ENCODE results near the gene NR2C2. TPM values are rescaled to one million over a fixed set of nuclear protein-coding genes. Genes with fewer than 3 reads are reported as not detected.
A peak's percentile ranks its signal among the peaks of the same experiment; 100 is the strongest.

The NR2C2 gene
- total and polyA plus RNA-seq, 2 donors (not counting 1 experiment from before 2014, with no cell fraction given) = 22.8 to 96.9 TPM

DNA sequence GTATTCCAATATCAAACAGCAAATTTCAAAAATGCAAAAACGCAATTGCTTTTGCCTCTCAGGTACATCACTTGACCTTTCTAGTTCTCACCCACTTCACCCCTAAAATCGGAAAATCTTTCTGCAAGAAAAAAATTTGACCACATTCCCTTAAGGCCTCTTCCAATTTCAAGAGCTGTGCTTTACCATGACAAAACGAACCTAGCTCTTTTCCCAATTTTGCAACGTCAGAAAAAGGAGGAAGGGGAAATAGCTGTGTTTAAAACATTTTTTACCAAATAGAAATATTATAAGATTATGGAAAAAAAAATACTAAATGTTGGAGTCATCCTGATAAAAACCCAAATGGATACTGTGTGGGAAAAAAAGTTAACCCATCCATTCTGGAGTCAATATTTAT lies 1.1 kb upstream of the NR2C2 start:
- CTCF ChIA-PET = interaction anchor here (1.6 to 3.2 kb wide), 2 partner anchors 20 to 25 kb away, joined by 9 to 12 read pairs; no protein-coding TSS in a partner anchor
- WGBS (ENCODE audit: insufficient coverage) = 53% methylated on average over 2 of the region's 4 CpGs

DNA sequence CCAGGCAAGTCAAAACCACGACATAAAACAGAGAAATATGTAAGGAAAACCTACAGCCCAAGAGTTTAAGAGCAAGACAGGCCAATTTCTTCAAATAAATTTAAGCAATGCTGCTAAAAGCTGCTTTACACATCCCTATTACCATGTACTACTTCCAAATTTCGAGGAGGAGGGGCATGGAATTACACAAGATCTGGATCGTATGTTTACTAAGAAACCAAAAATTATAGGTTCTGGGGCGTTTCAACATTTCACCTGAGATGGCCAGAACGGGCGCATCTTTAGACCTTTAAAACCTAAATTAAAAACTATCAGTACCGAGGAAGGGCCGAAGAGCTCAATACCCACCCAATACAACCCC lies 664 bp upstream of the NR2C2 start:
- H3K4me1 Mint-ChIP-seq = peaks cover 45% of the 10 kb centered on the region
- ATAC-seq (ENCODE audit: low read depth) = no peak
- Histone ChIP-seq H2AFZ (ENCODE audit: insufficient read depth, low read depth, low read length, poor library complexity, severe bottlenecking) (peak overlapping the region; percentile 90), H4K20me1 (ENCODE audit: control insufficient read depth, insufficient read depth, low read length, poor library complexity, severe bottlenecking) (peaks cover 10% of the 10 kb centered on the region), H3K9ac (ENCODE audit: low read length) (peak overlapping the region; percentile 98), H3K4me2 (replicated peaks; ENCODE audit: low read depth, low read length, poor library complexity, severe bottlenecking) (peak overlapping the region; percentile 96), H3K4me3 (ENCODE audit: control extremely low read depth in 1 of 5, extremely low read depth in 1 of 5, insufficient read depth in 1 of 5, low read depth in 2 of 5, low read length in 4 of 5) (peak overlapping the region; percentile 73 to 100 (median 90)), H3K36me3 (replicated peaks in 1 of 2; ENCODE audit: control extremely low read depth in 1 of 2, control insufficient read depth in 1 of 2, extremely low read depth in 1 of 2, insufficient read depth in 2 of 2, low read length in 1 of 2) (peaks cover 7 to 21% of the 10 kb centered on the region in 2 experiments), H3K9me3 (ENCODE audit: control extremely low read depth in 1 of 3, control insufficient read depth in 2 of 3, insufficient read depth in 1 of 3, low read length in 2 of 3) (no peaks in the 10 kb centered on the region), H3K27ac (ENCODE audit: low read length in 2 of 2) (peak overlapping the region; percentile 94 to 98), H3K27me3 (replicated peaks in 1 of 4; ENCODE audit: control extremely low read depth in 1 of 4, control insufficient read depth in 3 of 4, insufficient read depth in 4 of 4, low read length in 3 of 4) (no peaks in the 10 kb centered on the region), H3K4me1 (ENCODE audit: control insufficient read depth in 2 of 2, insufficient read depth in 2 of 2, low read length in 2 of 2) (peaks cover 25 to 29% of the 10 kb centered on the region in 2 donors), H3K79me2 (ENCODE audit: control insufficient read depth, insufficient read depth, low read length) (peaks cover 80% of the 10 kb centered on the region)
- CTCF ChIA-PET = interaction anchor here (1.6 to 3.2 kb wide), 2 partner anchors 20 to 25 kb away, joined by 9 to 12 read pairs; no protein-coding TSS in a partner anchor
- POLR2A ChIA-PET = interaction anchor here (0.8 to 1.6 kb wide), 4 partner anchors 34 to 296 kb away, joined by 3 to 6 read pairs (median 4); partner anchors contain the start of genes CCDC174 and MRPS25
- no peaks in the 10 kb centered on the region for H3K9me3 Mint-ChIP-seq (ENCODE audit: insufficient read depth)
- TF ChIP-seq EZH2 (IDR thresholded peaks at IDR 0.05; ENCODE audit: borderline replicate concordance, insufficient read depth, low read depth, low read length, poor library complexity, severe bottlenecking) = no peak
- TF ChIP-seq, protein P1, sequence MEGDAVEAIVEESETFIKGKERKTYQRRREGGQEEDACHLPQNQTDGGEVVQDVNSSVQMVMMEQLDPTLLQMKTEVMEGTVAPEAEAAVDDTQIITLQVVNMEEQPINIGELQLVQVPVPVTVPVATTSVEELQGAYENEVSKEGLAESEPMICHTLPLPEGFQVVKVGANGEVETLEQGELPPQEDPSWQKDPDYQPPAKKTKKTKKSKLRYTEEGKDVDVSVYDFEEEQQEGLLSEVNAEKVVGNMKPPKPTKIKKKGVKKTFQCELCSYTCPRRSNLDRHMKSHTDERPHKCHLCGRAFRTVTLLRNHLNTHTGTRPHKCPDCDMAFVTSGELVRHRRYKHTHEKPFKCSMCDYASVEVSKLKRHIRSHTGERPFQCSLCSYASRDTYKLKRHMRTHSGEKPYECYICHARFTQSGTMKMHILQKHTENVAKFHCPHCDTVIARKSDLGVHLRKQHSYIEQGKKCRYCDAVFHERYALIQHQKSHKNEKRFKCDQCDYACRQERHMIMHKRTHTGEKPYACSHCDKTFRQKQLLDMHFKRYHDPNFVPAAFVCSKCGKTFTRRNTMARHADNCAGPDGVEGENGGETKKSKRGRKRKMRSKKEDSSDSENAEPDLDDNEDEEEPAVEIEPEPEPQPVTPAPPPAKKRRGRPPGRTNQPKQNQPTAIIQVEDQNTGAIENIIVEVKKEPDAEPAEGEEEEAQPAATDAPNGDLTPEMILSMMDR (IDR thresholded peaks at IDR 0.05) = no peak
- DNase-seq = no peak
- WGBS (ENCODE audit: insufficient coverage) = 0% methylated on average over 6 of the region's 8 CpGs
- H3K27me3 Mint-ChIP-seq = no peaks in the 10 kb centered on the region
- peak overlapping the region; percentile 93 for H3K4me3 Mint-ChIP-seq
- intact Hi-C loops (cut with micrococcal nuclease) = loop anchor here (1.0 to 5.0 kb wide), 4 partner anchors 22 to 1834 kb away; partner anchors contain the start of genes CAPN7 and RBSN
- H3K27ac Mint-ChIP-seq = peak overlapping the region; percentile 97

More for the DNA sequence above, 1.1 kb upstream of the NR2C2 start:
- peak overlapping the region; percentile 96 for H3K4me2 ChIP-seq (replicated peaks; ENCODE audit: low read depth, low read length, poor library complexity, severe bottlenecking)
- ATAC-seq (ENCODE audit: low read depth) (no peak), DNase-seq (no peak)
- no peaks in the 10 kb centered on the region for H3K9me3 ChIP-seq (ENCODE audit: control extremely low read depth in 1 of 3, control insufficient read depth in 2 of 3, insufficient read depth in 1 of 3, low read length in 2 of 3)
- TF ChIP-seq, protein P1 (IDR thresholded peaks at IDR 0.05) = no peak
- no peak for TF ChIP-seq EZH2 (IDR thresholded peaks at IDR 0.05; ENCODE audit: borderline replicate concordance, insufficient read depth, low read depth, low read length, poor library complexity, severe bottlenecking)
- H3K4me3 ChIP-seq (ENCODE audit: control extremely low read depth in 1 of 5, extremely low read depth in 1 of 5, insufficient read depth in 1 of 5, low read depth in 2 of 5, low read length in 4 of 5) = peak overlapping the region; percentile 73 to 100 (median 90)
- H2AFZ ChIP-seq (ENCODE audit: insufficient read depth, low read depth, low read length, poor library complexity, severe bottlenecking) = no peak overlapping the region
- H3K4me1 ChIP-seq (ENCODE audit: control insufficient read depth in 2 of 2, insufficient read depth in 2 of 2, low read length in 2 of 2) = peaks cover 25 to 29% of the 10 kb centered on the region in 2 donors
- POLR2A ChIA-PET = interaction anchor here (1.6 kb wide), 1 partner anchor 119 kb away, joined by 4 read pairs; the partner anchor contains the start of gene MRPS25
- intact Hi-C loops (cut with micrococcal nuclease) = loop anchor here (2.0 to 5.0 kb wide), 3 partner anchors 21 to 1834 kb away; partner anchors contain the start of gene CAPN7
- Mint-ChIP-seq H3K4me1 (peaks cover 46% of the 10 kb centered on the region), H3K9me3 (ENCODE audit: insufficient read depth) (no peaks in the 10 kb centered on the region), H3K27ac (peak overlapping the region; percentile 73), H3K4me3 (peak overlapping the region; percentile 93), H3K27me3 (no peaks in the 10 kb centered on the region)
- peak overlapping the region; percentile 98 for H3K9ac ChIP-seq (ENCODE audit: low read length)
- H3K27ac ChIP-seq (ENCODE audit: low read length in 2 of 2) = peak overlapping the region; percentile 94 to 98
- H3K36me3 ChIP-seq (replicated peaks in 1 of 2; ENCODE audit: control extremely low read depth in 1 of 2, control insufficient read depth in 1 of 2, extremely low read depth in 1 of 2, insufficient read depth in 2 of 2, low read length in 1 of 2) = peaks cover 7 to 21% of the 10 kb centered on the region in 2 experiments
- H3K27me3 ChIP-seq (replicated peaks in 1 of 4; ENCODE audit: control extremely low read depth in 1 of 4, control insufficient read depth in 3 of 4, insufficient read depth in 4 of 4, low read length in 3 of 4) = no peaks in the 10 kb centered on the region
- peaks cover 10% of the 10 kb centered on the region for H4K20me1 ChIP-seq (ENCODE audit: control insufficient read depth, insufficient read depth, low read length, poor library complexity, severe bottlenecking)
- peaks cover 80% of the 10 kb centered on the region for H3K79me2 ChIP-seq (ENCODE audit: control insufficient read depth, insufficient read depth, low read length)

Measured in B cell (primary cell).